Right hindlimb (tissue), 1 donor: ENCODE data around the gene RGL1.

Experiments used
- DNase-seq: peaks from one replicate; pipeline ENCODE4 v3.0.0-alpha.2; 2018

The RGL1 gene

DNA sequence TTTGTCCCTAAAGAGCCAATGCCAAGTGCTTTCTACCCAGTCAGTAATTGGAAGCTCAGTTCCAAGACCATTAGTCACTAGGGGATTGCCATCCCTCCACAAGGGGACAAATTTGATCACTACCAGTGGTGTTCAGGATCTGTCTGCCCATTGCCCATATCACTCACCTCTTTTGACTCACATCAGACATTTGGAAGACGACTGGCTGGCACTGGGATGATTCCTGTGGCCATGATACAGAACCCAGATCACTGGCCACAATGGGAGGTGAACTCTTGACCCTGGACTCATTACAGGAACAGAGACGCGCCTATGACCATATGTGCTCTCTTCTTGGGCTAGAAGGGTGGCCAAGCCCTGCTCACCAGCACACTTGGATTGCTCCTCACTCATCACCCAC, 161.6 kb downstream of the RGL1 start:
- no peak for DNase-seq

DNA sequence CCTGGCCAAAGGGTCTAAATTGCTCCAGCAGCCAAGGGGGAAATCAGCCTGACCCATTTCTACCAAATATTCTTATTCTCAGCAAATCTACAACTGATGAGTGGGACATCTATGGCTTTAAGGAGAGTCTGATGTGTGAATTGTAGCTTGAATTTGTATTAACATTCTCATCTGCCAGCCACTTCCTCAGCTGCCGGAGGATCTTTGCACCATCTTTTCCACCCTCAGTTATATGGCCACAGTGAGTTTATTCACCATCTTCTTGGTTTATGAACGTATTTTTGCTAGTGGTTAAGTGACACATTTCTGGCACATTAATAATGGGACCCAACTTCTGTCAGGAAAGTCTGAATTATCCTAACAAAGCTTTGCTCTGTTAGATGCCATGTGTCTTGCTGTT, 163.0 kb downstream of the RGL1 start:
- no peak for DNase-seq

DNA sequence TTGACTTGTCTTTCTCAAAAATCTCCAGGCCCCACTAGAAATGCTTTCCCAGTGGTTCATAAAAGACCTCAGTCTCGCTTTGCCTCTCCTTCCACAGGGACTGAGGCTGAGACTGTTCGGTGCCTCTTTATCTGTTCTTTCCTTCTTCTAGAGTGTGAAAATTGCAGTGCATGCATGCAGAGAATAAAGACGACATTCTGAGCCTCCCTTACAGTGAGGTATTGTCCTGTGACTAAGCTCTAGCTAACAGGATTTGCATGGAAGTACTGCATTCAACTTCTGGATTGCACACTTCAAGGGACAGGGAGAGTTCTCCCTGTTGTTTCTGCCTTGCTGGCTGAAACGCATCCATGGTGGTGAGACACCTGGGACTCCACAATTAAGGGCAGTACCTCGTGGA, 163.5 kb downstream of the RGL1 start:
- no peak for DNase-seq

DNA sequence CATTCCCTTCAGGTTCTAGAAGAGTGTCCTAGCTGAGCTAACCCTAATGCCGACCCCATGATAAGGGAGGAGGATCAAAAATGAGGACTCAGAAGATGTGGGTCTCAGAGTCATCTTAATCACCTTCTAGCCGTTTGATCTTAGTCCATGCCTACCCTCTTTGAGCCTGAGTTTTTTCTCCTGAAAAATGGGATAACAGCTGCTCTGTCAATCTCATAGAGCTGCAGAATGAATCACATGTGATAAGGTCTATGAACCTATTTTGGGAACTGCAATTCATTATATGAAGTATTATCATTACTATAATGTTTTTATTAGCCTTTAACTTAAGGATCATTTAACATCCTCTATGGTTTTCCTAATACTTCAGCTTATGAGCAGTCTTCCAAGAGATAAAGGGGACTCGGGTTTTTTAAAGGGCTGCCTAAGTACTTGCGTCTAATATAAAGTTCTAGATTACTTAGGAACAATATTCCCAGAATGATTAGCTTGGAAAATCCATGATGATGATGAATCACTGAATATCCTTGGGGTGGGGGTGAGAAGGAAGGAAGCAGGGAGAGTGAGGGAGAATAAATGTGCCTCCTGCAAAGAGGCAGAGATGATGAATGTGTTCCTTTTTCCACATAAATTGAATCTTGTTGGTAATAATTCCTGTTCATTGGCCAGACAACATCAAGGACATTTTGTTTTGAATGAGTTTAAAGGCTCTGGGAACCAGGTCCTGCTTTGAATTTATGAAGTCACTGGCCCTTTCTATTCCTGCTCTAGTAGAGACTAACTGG, 165.8 kb downstream of the RGL1 start:
- DNase-seq: no peak

DNA sequence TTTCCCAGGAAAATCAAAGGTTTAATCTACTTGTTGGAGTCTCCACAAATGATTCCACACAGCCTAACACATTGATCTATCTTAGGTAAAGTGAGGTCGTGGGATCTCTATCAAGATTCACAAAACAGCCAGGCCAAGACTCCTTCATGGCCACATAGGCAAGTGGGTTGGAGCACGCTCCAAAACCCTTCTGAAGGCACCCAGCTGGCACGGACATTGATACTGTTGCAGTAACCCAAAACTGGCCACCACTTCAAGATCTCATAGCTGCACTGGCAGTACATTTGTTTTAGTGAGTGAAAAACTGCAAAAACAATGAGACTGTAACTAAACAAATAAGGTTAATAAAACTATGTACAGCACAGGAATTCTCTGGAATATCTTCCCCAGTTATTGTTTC, 170.7 kb downstream of the RGL1 start:
- DNase-seq: no peak

DNA sequence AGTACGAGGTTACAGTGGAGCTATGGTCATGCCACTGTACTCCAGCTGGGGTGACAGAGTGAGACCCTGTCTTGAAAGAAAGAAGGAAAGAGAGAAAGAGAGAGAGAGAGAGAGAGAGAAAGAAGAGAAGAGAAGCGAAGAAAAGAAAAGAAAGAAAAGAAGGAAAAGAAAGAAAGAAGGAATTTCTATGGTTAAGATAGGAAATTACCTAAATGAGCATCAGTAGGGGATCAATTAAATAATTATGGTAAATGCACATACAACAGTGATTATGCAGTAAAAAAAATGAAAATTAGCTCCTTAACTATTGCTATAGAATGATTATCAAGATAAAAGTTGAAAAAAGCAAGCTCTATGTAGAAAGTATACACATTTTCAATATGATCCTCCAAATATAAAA, 172.8 kb downstream of the RGL1 start:
- DNase-seq: no peak
